Tibial nerve (tissue), 4 donors: ENCODE data around the gene LGSN. TPM values are rescaled to one million over a fixed set of nuclear protein-coding genes. Genes with fewer than 3 reads are reported as not detected.
"Not testable (repeated sequence)": the region's sequence is repeated elsewhere in the genome, so short reads cannot be mapped to it uniquely, and the experiment has no call there.

Experiments
- DNase-seq, 2 donors: peaks; one replicate each; pipeline ENCODE4 v3.0.0-alpha.2; 2019; ENCODE audit warnings: low spot score in 2 of 2
- H3K27ac ChIP-seq, 4 donors: fragments of 200-600 bp; sonication (generic) in 3 of 4; one replicate each; pipeline ENCODE4 v1.5.1; 2017 to 2019; ENCODE audit warnings: mild to moderate bottlenecking in 1 of 4
- H3K27me3 ChIP-seq, 2 donors: fragments of 200-600 bp; sonication (generic) in 1 of 2; one replicate each; pipeline versions ENCODE4 v1.5.1 to v1.6.0; 2017 to 2019
- H3K36me3 ChIP-seq, 3 donors: fragments of 200-600 bp; sonication (generic); one replicate each; pipeline ENCODE4 v1.5.1; 2018 to 2019
- H3K4me1 ChIP-seq, 4 donors: fragments of 200-600 bp; sonication (generic) in 3 of 4; one replicate each; pipeline ENCODE4 v1.5.1; 2017 to 2019
- H3K4me3 ChIP-seq, 4 donors: fragments of 200-600 bp; sonication (generic) in 3 of 4; one replicate each; pipeline ENCODE4 v1.5.1; 2017 to 2019; ENCODE audit warnings: mild to moderate bottlenecking in 1 of 4, moderate library complexity in 1 of 4
- H3K9me3 ChIP-seq, 4 donors: fragments of 200-600 bp; sonication (generic) in 3 of 4; one replicate each; pipeline ENCODE4 v1.5.1; 2017 to 2019
- CTCF ChIP-seq, 5 experiments: fragments of 200-600 bp in 3 of 5; fragments of 450-650 bp in 2 of 5; sonication (generic) in 3 of 5; IDR thresholded peaks; one replicate each; pipeline ENCODE4 v1.5.1; 2016 to 2019; ENCODE audit warnings: antibody characterized with exemption in 5 of 5, mild to moderate bottlenecking in 3 of 5, moderate library complexity in 2 of 5
- EP300 ChIP-seq, 2 donors: sonication (generic); formaldehyde crosslinking; IDR thresholded peaks; one replicate each; pipeline ENCODE4 v1.6.1; 2017; ENCODE audit warnings: antibody characterized with exemption in 2 of 2, mild to moderate bottlenecking in 1 of 2
- POLR2A ChIP-seq, 2 donors: fragments of 450-650 bp; IDR thresholded peaks; one replicate each; pipeline ENCODE4 v1.6.1; 2017; ENCODE audit warnings: antibody characterized with exemption in 2 of 2, mild to moderate bottlenecking in 2 of 2, moderate library complexity in 2 of 2
- WGBS, 2 donors: methylation state at CpG; one replicate each; pipeline ENCODE4 v1.1.5; 2018; 5-methylcytosine and 5-hydroxymethylcytosine counted together
- total RNA-seq, 4 donors: library from RNA; depleted of rRNA; stranded (reverse); fragments of >200 nt; gene quantifications; one replicate each; pipeline ENCODE4 v1.1.0, GENCODE V29; 2016

LGSN gene
- total RNA-seq, 4 donors from 2014 or later, result not detected

DNA sequence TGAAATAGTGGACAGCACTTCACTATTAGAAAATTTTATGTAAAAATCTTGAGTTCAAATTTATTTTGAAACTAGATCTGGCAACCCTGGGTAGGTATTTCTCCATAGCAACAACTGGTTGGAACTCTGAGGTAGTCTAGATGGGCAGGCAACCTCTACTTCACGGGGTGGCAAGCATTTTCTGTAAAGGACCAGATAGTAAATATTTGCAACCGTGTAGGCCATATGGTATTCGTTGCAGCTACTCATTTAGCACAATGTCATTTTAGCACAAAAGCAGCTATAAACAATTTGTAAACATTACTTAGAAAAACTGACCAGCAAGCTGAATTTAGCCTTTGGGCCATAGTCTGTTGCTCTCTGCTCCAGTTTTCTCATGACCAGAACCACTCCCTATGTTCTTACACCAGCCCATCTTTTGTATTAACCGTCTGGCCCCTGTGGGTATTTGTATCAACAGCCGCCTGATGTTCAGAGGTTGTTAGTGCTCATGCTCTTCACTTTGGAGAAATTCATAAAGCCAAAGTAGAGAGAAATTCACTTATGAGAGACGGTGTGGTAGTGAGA is 29.2 kb downstream of the LGSN start:
- H3K27ac ChIP-seq, result no peak overlapping the region
- no peaks in the 10 kb centered on the region for H3K9me3 ChIP-seq
- H3K27me3 ChIP-seq, result no peaks in the 10 kb centered on the region
- DNase-seq, result no peak
- 87 to 88% methylated on average over 6 of the region's 6 CpGs for WGBS, 2 donors
- H3K36me3 ChIP-seq, result no peaks in the 10 kb centered on the region
- H3K4me1 ChIP-seq, result no peaks in the 10 kb centered on the region
- TF ChIP-seq EP300 (IDR thresholded peaks at IDR 0.05) (no peak), POLR2A (IDR thresholded peaks at IDR 0.05) (no peak), CTCF (IDR thresholded peaks at IDR 0.05) (no peak)
- H3K4me3 ChIP-seq, result no peak overlapping the region

GRCh38 chr6:63289269-63289872 is 30.4 kb downstream of the LGSN start:
- H3K9me3 ChIP-seq, result no peaks in the 10 kb centered on the region
- H3K4me3 ChIP-seq, result no peak overlapping the region
- DNase-seq, result no peak
- TF ChIP-seq CTCF (IDR thresholded peaks at IDR 0.05) (no peak), POLR2A (IDR thresholded peaks at IDR 0.05) (no peak), EP300 (IDR thresholded peaks at IDR 0.05) (no peak)
- H3K27me3 ChIP-seq, result no peaks in the 10 kb centered on the region
- no peak overlapping the region for H3K27ac ChIP-seq
- 92 to 94% methylated on average over 4 of the region's 4 CpGs for WGBS, 2 donors
- H3K4me1 ChIP-seq, result no peaks in the 10 kb centered on the region
- H3K36me3 ChIP-seq, result no peaks in the 10 kb centered on the region

DNA sequence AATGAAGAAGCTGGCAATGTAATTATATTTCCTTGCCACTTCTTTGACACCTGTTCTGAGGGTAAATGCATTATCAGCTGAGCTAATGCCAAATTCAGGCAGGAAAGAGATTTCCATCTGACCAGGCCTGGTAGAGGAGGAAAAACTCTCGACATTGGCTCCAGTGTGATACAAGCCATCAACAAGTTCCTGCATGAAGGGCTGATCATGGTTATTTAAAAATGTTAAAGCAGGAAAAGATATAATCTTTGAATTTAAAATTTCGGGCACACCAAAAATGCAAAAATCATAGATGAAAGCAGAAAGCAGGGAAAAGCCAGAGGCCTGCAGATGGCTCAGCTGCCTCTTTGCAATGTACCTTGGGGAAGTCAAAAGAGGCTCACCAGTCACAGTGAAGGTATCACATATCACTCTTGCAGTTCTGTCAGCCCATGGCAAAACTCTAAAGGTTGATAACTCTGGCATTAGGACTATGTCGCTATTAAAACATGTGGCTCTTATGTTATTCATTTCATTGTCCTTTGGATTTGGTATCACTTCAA is 39.1 kb downstream of the LGSN start:
- H3K4me3 ChIP-seq, result no peak overlapping the region
- DNase-seq, result no peak
- TF ChIP-seq POLR2A (IDR thresholded peaks at IDR 0.05) (no peak), CTCF (IDR thresholded peaks at IDR 0.05) (no peak), EP300 (IDR thresholded peaks at IDR 0.05) (no peak)
- 75 to 90% methylated on average over 3 of the region's 3 CpGs for WGBS, 2 donors
- H3K27me3 ChIP-seq, result no peaks in the 10 kb centered on the region
- no peaks in the 10 kb centered on the region for H3K4me1 ChIP-seq
- no peaks in the 10 kb centered on the region for H3K36me3 ChIP-seq
- H3K27ac ChIP-seq, result no peak overlapping the region
- no peaks in the 10 kb centered on the region for H3K9me3 ChIP-seq

GRCh38 chr6:63278916-63279315 is 40.9 kb downstream of the LGSN start:
- Histone ChIP-seq H3K9me3 (no peaks in the 10 kb centered on the region), H3K36me3 (no peaks in the 10 kb centered on the region), H3K4me3 (no peak overlapping the region), H3K27me3 (no peaks in the 10 kb centered on the region), H3K27ac (no peak overlapping the region), H3K4me1 (no peaks in the 10 kb centered on the region)
- TF ChIP-seq POLR2A (IDR thresholded peaks at IDR 0.05) (no peak), CTCF (IDR thresholded peaks at IDR 0.05) (no peak), EP300 (IDR thresholded peaks at IDR 0.05) (no peak)
- no peak for DNase-seq

DNA sequence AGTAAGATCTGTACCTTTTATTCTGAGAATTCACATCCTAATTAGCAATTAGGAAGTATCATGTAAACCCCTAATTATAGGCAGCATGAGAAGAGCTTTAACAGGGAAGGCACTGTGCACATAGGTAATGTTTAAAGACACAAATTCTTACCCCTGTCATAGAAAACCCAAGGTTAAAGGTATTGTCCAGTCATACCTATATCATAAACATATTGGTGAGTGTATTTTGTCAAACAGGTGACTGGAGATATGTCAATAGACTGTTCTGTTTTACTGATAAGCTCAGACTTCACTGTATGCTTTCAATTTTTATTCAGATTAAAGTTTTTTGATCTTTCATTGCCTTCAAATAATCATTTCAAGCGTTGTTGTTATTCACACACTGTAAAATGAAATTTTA is 43.8 kb downstream of the LGSN start:
- no peaks in the 10 kb centered on the region for H3K36me3 ChIP-seq
- no peaks in the 10 kb centered on the region for H3K4me1 ChIP-seq
- H3K27me3 ChIP-seq, result no peaks in the 10 kb centered on the region
- TF ChIP-seq EP300 (IDR thresholded peaks at IDR 0.05) (no peak), CTCF (IDR thresholded peaks at IDR 0.05) (no peak), POLR2A (IDR thresholded peaks at IDR 0.05) (no peak)
- no peak for DNase-seq
- no peaks in the 10 kb centered on the region for H3K9me3 ChIP-seq
- WGBS, 2 donors, result 73 to 81% methylated on average over 1 of the region's 1 CpG
- no peak overlapping the region for H3K4me3 ChIP-seq
- no peak overlapping the region for H3K27ac ChIP-seq

DNA sequence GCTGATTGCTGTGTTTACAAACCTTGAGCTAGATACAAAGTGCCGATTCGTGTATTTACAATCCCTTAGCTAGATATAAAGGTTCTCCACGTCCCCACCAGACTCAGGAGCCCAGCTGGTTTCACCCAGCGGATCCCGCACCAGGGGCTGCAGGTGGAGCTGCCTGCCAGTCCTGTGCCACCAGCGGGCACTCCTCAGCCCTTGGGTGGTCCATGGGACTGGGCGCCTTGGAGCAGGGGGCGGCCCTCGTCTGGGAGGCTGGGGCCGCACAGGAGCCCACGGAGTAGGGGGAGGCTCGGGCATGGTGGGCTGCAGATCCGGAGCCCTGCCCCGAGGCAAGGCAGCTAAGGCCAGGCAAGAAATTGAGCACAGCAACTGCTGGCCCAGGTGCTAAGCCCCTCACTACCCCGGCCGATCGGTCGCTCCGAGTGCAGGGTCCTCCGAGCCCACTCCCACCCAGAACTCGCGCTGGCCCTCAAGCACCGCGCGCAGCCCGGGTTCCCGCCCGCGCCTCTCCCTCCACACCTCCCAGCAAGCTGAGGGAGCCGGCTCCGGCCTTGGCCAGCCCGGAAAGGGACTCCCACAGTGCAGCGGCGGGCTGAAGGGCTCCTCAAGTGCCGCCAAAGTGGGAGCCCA is 44.9 kb downstream of the LGSN start:
- DNase-seq, H3K4me3 ChIP-seq, H3K4me1 ChIP-seq, H3K36me3 ChIP-seq, H3K27ac ChIP-seq, H3K27me3 ChIP-seq, H3K9me3 ChIP-seq: not testable (repeated sequence)
- 91 to 98% methylated on average over 15 to 31 of the region's 35 CpGs for whole genome bisulfite sequencing, 2 donors
